Vagina (tissue), 2 donors: ENCODE data around the gene AZIN2. TPM values are rescaled to one million over a fixed set of nuclear protein-coding genes. Genes with fewer than 3 reads are reported as not detected.
"Not testable (repeated sequence)": the region's sequence is repeated elsewhere in the genome, so short reads cannot be mapped to it uniquely, and the experiment has no call there.

Source experiments
- DNase-seq, 2 donors: peaks; one replicate each; pipeline ENCODE4 v3.0.0-alpha.2; 2017; ENCODE audit errors: extremely low spot score in 2 of 2
- H3K27ac ChIP-seq: fragments of 200-600 bp; sonication (generic); one replicate; pipeline ENCODE4 v1.5.1; 2019
- H3K27me3 ChIP-seq: fragments of 200-600 bp; sonication (generic); one replicate; pipeline ENCODE4 v1.5.1; 2019
- H3K36me3 ChIP-seq, 2 donors: fragments of 200-600 bp; sonication (generic); one replicate each; pipeline ENCODE4 v1.5.1; 2017 to 2019
- H3K4me1 ChIP-seq: fragments of 200-600 bp; sonication (generic); one replicate; pipeline ENCODE4 v1.5.1; 2019
- H3K4me3 ChIP-seq, 2 donors: fragments of 200-600 bp; sonication (generic); 1 replicate in 1 of 2; 2 replicates in 1 of 2; pipeline ENCODE4 v1.5.1; 2016 to 2019
- H3K9me3 ChIP-seq: fragments of 200-600 bp; sonication (generic); one replicate; pipeline ENCODE4 v1.5.1; 2019
- POLR2A ChIP-seq, 2 donors: fragments of 450-650 bp; IDR thresholded peaks; one replicate each; pipeline ENCODE4 v1.6.1; 2017; ENCODE audit warnings: antibody characterized with exemption in 2 of 2, mild to moderate bottlenecking in 2 of 2, moderate library complexity in 2 of 2
- POLR2AphosphoS5 ChIP-seq, 2 donors: sonication (generic); formaldehyde crosslinking; IDR thresholded peaks; one replicate each; pipeline ENCODE4 v1.9.0; 2017; ENCODE audit warnings: antibody characterized with exemption in 2 of 2, mild to moderate bottlenecking in 2 of 2, low read depth in 1 of 2; ENCODE audit not compliant: insufficient read depth in 1 of 2
- intact Hi-C: fragments of 100-400 bp; cut with DNase I; formaldehyde crosslinking; loops from one replicate; pipeline ENCODE4 v1.15.1; 2023
- total RNA-seq: library from RNA; depleted of rRNA; stranded (reverse); fragments of >200 nt; gene quantifications from one replicate; pipeline ENCODE4 v1.2.3, GENCODE V29; 2016
- TF ChIP-seq, protein P1 (sequence below), 3 experiments: fragments of 450-650 bp in 2 of 3; fragments of 200-600 bp in 1 of 3; sonication (generic) in 1 of 3; IDR thresholded peaks; one replicate each; pipeline ENCODE4 v1.5.1; 2017 to 2019; ENCODE audit warnings: antibody characterized with exemption in 3 of 3, mild to moderate bottlenecking in 2 of 3, moderate library complexity in 2 of 3

Gene AZIN2
- total RNA-seq, 1 donor from 2014 or later: 7.9 TPM

DNA sequence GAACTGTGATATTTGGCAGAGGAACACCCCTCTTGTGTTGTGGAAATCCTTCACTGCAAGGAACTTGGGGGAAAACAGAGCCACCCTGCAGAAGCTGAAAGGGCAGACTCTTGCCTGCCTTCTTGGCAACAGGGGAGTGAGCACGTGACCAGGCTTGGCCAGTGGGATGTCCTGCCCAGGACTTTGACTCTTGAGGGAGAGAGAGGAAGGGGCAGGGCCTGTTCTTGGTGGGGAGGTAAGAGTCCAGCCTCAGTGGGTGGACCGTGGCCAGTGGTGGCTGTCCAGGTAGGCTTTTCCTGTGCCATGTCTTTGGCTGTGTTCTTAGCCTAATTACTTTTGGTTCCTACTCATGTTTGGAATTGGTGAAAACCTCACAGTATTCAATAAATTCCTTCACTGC is 35.7 kb upstream of the AZIN2 start:
- TF ChIP-seq POLR2A (IDR thresholded peaks at IDR 0.05) (no peak), POLR2AphosphoS5 (IDR thresholded peaks at IDR 0.05; ENCODE audit: insufficient read depth in 1 of 2, low read depth in 1 of 2) (no peak)
- TF ChIP-seq, protein P1, sequence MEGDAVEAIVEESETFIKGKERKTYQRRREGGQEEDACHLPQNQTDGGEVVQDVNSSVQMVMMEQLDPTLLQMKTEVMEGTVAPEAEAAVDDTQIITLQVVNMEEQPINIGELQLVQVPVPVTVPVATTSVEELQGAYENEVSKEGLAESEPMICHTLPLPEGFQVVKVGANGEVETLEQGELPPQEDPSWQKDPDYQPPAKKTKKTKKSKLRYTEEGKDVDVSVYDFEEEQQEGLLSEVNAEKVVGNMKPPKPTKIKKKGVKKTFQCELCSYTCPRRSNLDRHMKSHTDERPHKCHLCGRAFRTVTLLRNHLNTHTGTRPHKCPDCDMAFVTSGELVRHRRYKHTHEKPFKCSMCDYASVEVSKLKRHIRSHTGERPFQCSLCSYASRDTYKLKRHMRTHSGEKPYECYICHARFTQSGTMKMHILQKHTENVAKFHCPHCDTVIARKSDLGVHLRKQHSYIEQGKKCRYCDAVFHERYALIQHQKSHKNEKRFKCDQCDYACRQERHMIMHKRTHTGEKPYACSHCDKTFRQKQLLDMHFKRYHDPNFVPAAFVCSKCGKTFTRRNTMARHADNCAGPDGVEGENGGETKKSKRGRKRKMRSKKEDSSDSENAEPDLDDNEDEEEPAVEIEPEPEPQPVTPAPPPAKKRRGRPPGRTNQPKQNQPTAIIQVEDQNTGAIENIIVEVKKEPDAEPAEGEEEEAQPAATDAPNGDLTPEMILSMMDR (IDR thresholded peaks at IDR 0.05): no peak
- Histone ChIP-seq H3K36me3 (no peaks in the 10 kb centered on the region), H3K4me3 (no peak overlapping the region), H3K4me1 (no peaks in the 10 kb centered on the region), H3K27me3 (no peaks in the 10 kb centered on the region), H3K9me3 (no peaks in the 10 kb centered on the region), H3K27ac (no peak overlapping the region)
- DNase-seq: no peak
- intact Hi-C loops: loop anchor here (10.0 kb wide), 1 partner anchor 110 kb away; no protein-coding TSS in a partner anchor

DNA sequence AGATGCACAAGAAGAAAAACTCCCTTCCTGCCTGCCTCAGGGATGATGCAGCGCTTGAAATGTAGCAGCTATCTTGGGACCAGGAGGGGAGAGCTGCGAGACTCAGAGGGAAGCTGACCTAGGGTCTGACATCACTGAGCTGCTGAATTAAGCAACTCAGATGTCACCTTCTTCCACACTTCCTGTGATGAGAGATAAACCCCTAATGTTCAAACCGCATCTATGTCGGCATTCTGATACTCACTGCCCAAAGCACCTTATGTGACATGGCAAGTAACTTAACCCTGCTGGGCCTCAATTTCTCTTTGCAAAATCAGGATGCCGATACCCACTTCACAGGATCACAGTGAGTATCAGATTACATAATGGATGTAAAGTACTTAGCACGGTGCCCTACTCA is 35.1 kb upstream of the AZIN2 start:
- H3K36me3 ChIP-seq: no peaks in the 10 kb centered on the region
- no peak for DNase-seq
- H3K4me1 ChIP-seq: no peaks in the 10 kb centered on the region
- H3K9me3 ChIP-seq: no peaks in the 10 kb centered on the region
- no peak overlapping the region for H3K27ac ChIP-seq
- no peaks in the 10 kb centered on the region for H3K27me3 ChIP-seq
- TF ChIP-seq POLR2A (IDR thresholded peaks at IDR 0.05) (no peak), POLR2AphosphoS5 (IDR thresholded peaks at IDR 0.05; ENCODE audit: insufficient read depth in 1 of 2, low read depth in 1 of 2) (no peak)
- TF ChIP-seq, protein P1 (IDR thresholded peaks at IDR 0.05): no peak
- no peak overlapping the region for H3K4me3 ChIP-seq
- intact Hi-C loops: loop anchor here (10.0 kb wide), 1 partner anchor 111 kb away; no protein-coding TSS in a partner anchor

DNA sequence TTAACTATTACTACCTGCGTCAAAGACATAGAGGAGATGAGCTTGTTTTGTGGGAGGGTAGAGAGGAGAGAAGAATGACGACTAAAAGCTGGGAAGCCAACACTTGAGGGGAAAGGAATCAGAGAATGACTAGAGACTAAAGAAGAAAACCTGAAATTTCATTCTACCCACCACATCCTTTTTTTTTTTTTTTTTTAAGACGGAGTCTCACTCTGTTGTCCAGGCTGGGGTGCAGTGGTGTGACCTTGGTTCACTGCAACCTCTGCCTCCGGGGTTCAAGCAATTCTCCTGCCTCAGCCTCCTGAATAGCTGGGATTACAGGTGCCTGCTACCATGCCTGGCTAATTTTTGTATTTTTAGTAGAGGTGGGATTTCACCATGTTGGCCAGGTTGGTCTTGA is 34.7 kb upstream of the AZIN2 start:
- intact Hi-C loops: loop anchor here (10.0 kb wide), 1 partner anchor 111 kb away; no protein-coding TSS in a partner anchor
- not testable (repeated sequence) for DNase-seq, H3K27me3 ChIP-seq, H3K4me3 ChIP-seq, H3K36me3 ChIP-seq, H3K4me1 ChIP-seq, H3K9me3 ChIP-seq, H3K27ac ChIP-seq

DNA sequence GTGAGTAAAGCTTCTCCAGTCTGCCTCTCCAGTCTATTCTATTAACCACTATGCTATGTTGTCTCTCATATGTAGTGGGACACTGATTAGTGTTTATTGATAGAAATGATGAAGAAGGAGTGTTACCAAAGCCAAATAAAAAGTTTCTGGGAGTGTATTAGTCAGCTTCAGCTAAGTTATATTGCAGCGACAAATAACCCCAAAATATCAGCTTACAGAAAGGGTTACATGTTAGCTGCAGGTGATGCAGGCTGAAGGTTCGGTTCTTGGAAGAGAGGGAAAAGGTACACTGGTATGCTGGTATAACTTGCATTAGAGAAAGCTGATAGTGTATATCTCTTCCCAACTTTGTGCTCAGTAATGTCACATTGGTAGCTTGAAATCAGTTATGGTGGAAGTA is 33.7 kb upstream of the AZIN2 start:
- TF ChIP-seq POLR2A (IDR thresholded peaks at IDR 0.05) (no peak), POLR2AphosphoS5 (IDR thresholded peaks at IDR 0.05; ENCODE audit: insufficient read depth in 1 of 2, low read depth in 1 of 2) (no peak)
- TF ChIP-seq, protein P1 (IDR thresholded peaks at IDR 0.05): no peak
- intact Hi-C loops: loop anchor here (10.0 kb wide), 1 partner anchor 112 kb away; no protein-coding TSS in a partner anchor

DNA sequence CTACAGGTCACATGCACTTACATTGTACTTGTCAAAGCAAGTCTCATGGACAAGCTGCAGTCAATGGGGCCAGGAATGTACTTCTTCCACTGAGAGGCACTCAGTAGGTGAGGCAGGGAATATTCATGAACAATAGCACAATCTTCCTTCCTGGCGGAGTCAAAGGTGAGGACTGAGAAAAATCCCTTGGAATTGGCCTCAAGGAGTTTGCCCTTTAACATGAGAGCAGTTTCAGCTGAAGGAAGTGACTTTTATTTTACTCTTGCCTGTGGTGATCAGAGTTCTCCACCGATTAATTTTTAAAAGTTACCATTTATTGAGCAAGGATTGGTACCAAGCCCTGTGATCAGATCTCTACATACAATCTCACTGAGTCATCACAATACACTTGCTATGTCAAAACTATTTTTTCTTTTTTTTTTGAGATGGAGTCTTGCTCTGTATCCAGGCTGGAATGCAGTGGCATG is 33.1 kb upstream of the AZIN2 start:
- no peaks in the 10 kb centered on the region for H3K4me1 ChIP-seq
- H3K27me3 ChIP-seq: no peaks in the 10 kb centered on the region
- no peaks in the 10 kb centered on the region for H3K9me3 ChIP-seq
- intact Hi-C loops: loop anchor here (10.0 kb wide), 1 partner anchor 113 kb away; no protein-coding TSS in a partner anchor
- DNase-seq: no peak
- TF ChIP-seq POLR2A (IDR thresholded peaks at IDR 0.05) (no peak), POLR2AphosphoS5 (IDR thresholded peaks at IDR 0.05; ENCODE audit: insufficient read depth in 1 of 2, low read depth in 1 of 2) (no peak)
- TF ChIP-seq, protein P1 (IDR thresholded peaks at IDR 0.05): no peak
- H3K27ac ChIP-seq: no peak overlapping the region
- no peaks in the 10 kb centered on the region for H3K36me3 ChIP-seq
- no peak overlapping the region for H3K4me3 ChIP-seq

More for the DNA sequence above, 33.7 kb upstream of the AZIN2 start:
- DNase-seq: no peak
- no peaks in the 10 kb centered on the region for H3K36me3 ChIP-seq
- H3K4me3 ChIP-seq: no peak overlapping the region
- no peaks in the 10 kb centered on the region for H3K9me3 ChIP-seq
- no peaks in the 10 kb centered on the region for H3K4me1 ChIP-seq
- H3K27me3 ChIP-seq: no peaks in the 10 kb centered on the region
- H3K27ac ChIP-seq: no peak overlapping the region
